GM23338 (cell line): ENCODE data around the gene ATF7. TPM values are rescaled to one million over a fixed set of nuclear protein-coding genes. Genes with fewer than 3 reads are reported as not detected.

Experiments
- ATAC-seq: fragments of 200-7000 bp; cut with Tn5 transposase; 3 replicates; pipeline ENCODE4 v1.9.1; 2020
- DNase-seq: peaks from one replicate; pipeline ENCODE4 v3.0.0-alpha.2; 2015; ENCODE audit warnings: low spot score
- H2AFZ ChIP-seq: fragments of 200-600 bp; sonication (generic); 2 replicates; pipeline ENCODE4 v1.8.0; 2016; ENCODE audit warnings: antibody characterized with exemption, mild to moderate bottlenecking, moderate library complexity
- H3F3A ChIP-seq: fragments of 200-600 bp; sonication (generic); replicated peaks from 2 replicates; pipeline ENCODE4 v1.8.0; 2017; ENCODE audit warnings: antibody characterized with exemption, mixed run types, low read depth
- H3K27ac ChIP-seq: fragments of 200-600 bp; sonication (generic); 2 replicates; pipeline ENCODE4 v1.6.1; 2016; ENCODE audit warnings: low read depth
- H3K27me3 ChIP-seq: fragments of 200-600 bp; sonication (generic); 2 replicates; pipeline ENCODE4 v1.8.0; 2016; ENCODE audit warnings: mild to moderate bottlenecking, mixed run types, moderate library complexity; ENCODE audit not compliant: insufficient read depth
- H3K36me3 ChIP-seq: fragments of 200-600 bp; sonication (generic); 2 replicates; pipeline ENCODE4 v1.8.0; 2016; ENCODE audit warnings: mild to moderate bottlenecking; ENCODE audit not compliant: insufficient read depth
- H3K4me1 ChIP-seq: fragments of 200-600 bp; sonication (generic); 2 replicates; pipeline ENCODE4 v1.8.0; 2016; ENCODE audit warnings: mild to moderate bottlenecking, moderate library complexity; ENCODE audit not compliant: insufficient read depth
- H3K4me2 ChIP-seq: fragments of 200-600 bp; sonication (generic); 2 replicates; pipeline ENCODE4 v1.7.1; 2017; ENCODE audit warnings: mixed run types
- H3K4me3 ChIP-seq: fragments of 200-600 bp; sonication (generic); 2 replicates; pipeline ENCODE4 v1.6.1; 2016; ENCODE audit warnings: mixed run types
- H3K79me2 ChIP-seq: fragments of 200-600 bp; sonication (generic); replicated peaks from 2 replicates; pipeline ENCODE4 v1.8.0; 2017; ENCODE audit warnings: mild to moderate bottlenecking; ENCODE audit not compliant: insufficient read depth
- H3K9me2 ChIP-seq: fragments of 200-600 bp; sonication (generic); 2 replicates; pipeline ENCODE4 v1.8.0; 2017; ENCODE audit not compliant: insufficient read depth
- H4K20me1 ChIP-seq: fragments of 200-600 bp; sonication (generic); replicated peaks from 2 replicates; pipeline ENCODE4 v1.8.0; 2017; ENCODE audit warnings: mild to moderate bottlenecking; ENCODE audit not compliant: insufficient read depth
- H3K27ac Mint-ChIP-seq: 2 replicates; pipeline ENCODE4 v1.8.0; 2020; ENCODE audit warnings: inconsistent platforms, mild to moderate bottlenecking, moderate library complexity, mixed read lengths
- H3K27me3 Mint-ChIP-seq: 3 replicates; pipeline ENCODE4 v1.8.0; 2022; ENCODE audit warnings: low read depth, mild to moderate bottlenecking, moderate library complexity, mixed read lengths, inconsistent platforms; ENCODE audit not compliant: insufficient read depth, poor library complexity
- H3K36me3 Mint-ChIP-seq: 3 replicates; pipeline ENCODE4 v1.8.0; 2021; ENCODE audit warnings: low read depth, mild to moderate bottlenecking, inconsistent platforms, moderate library complexity, mixed read lengths
- H3K4me1 Mint-ChIP-seq: 3 replicates; pipeline ENCODE4 v1.8.0; 2020; ENCODE audit warnings: mild to moderate bottlenecking, inconsistent platforms, mixed read lengths
- H3K4me3 Mint-ChIP-seq: 3 replicates; pipeline ENCODE4 v1.8.0; 2021; ENCODE audit warnings: moderate library complexity, mild to moderate bottlenecking, inconsistent platforms, mixed read lengths
- H3K9me3 Mint-ChIP-seq: 3 replicates; pipeline ENCODE4 v1.8.0; 2020; ENCODE audit warnings: moderate library complexity, mild to moderate bottlenecking, inconsistent platforms, mixed read lengths
- EZH2 ChIP-seq: fragments of 200-600 bp; sonication (generic); IDR thresholded peaks from one replicate; pipeline ENCODE4 v1.8.0; 2017; ENCODE audit warnings: antibody characterized with exemption, mild to moderate bottlenecking, low read depth; ENCODE audit not compliant: unreplicated experiment
- EZH2phosphoT487 ChIP-seq: fragments of 200-600 bp; sonication (generic); IDR thresholded peaks from one replicate; pipeline ENCODE4 v1.8.1; 2018; ENCODE audit warnings: antibody characterized with exemption; ENCODE audit not compliant: unreplicated experiment
- JUNB ChIP-seq: IDR thresholded peaks from one replicate; pipeline ENCODE4 v1.6.1; 2016; ENCODE audit warnings: antibody characterized with exemption; ENCODE audit not compliant: unreplicated experiment
- NANOG ChIP-seq: IDR thresholded peaks from 2 replicates; pipeline ENCODE4 v1.6.1; 2016; ENCODE audit warnings: antibody characterized with exemption, borderline replicate concordance
- STAT1 ChIP-seq: IDR thresholded peaks from one replicate; pipeline ENCODE4 v1.6.1; 2016; ENCODE audit warnings: antibody characterized with exemption; ENCODE audit not compliant: unreplicated experiment
- ZNF331 ChIP-seq: fragments of 250-450 bp; sonication (Bioruptor Pico); IDR thresholded peaks from 2 replicates; pipeline ENCODE4 v1.5.0; 2020; ENCODE audit warnings: low read depth, mild to moderate bottlenecking, moderate library complexity
- ZNF462 ChIP-seq: fragments of 250-450 bp; sonication (Bioruptor Pico); IDR thresholded peaks from 2 replicates; pipeline ENCODE4 v1.5.0; 2020; ENCODE audit warnings: mild to moderate bottlenecking, moderate library complexity
- polyA plus RNA-seq: library from polyadenylated mRNA; unstranded; fragments of >200 nt; fragmentation: Nextera tagmentation; extraction: Ambion mirVana; gene quantifications from 2 replicates; pipeline ENCODE4 v1.2.1, GENCODE V29; 2016
- total RNA-seq: library from RNA; depleted of rRNA; stranded (reverse); fragments of >200 nt; shearing (Covaris generic); gene quantifications from 2 replicates; pipeline ENCODE4 v1.2.3, GENCODE V29; 2014

The ATF7 gene
- total and polyA plus RNA-seq, 2 experiments from 2014 or later = 13.9 to 16.3 TPM

- Mint-ChIP-seq H3K27me3 (no peaks in the 10 kb centered on the region), H3K4me3 (no peak overlapping the region), H3K36me3 (peaks cover 100% of the 10 kb centered on the region), H3K9me3 (no peaks in the 10 kb centered on the region), H3K27ac (no peak overlapping the region), H3K4me1 (peaks cover 38% of the 10 kb centered on the region)
- H3K79me2 ChIP-seq = peaks cover 83% of the 10 kb centered on the region
- no peaks in the 10 kb centered on the region for H3K27me3 ChIP-seq
- H3K36me3 ChIP-seq = peaks cover 96% of the 10 kb centered on the region
- H3K4me3 ChIP-seq = no peak overlapping the region
- DNase-seq (no peak), ATAC-seq (no peak)
- H3K27ac ChIP-seq = peak overlapping the region; percentile 24; the same call in 1 of the 2 replicates
- H3F3A ChIP-seq = peaks cover 61% of the 10 kb centered on the region
- H3K9me2 ChIP-seq = no peaks in the 10 kb centered on the region
- no peak for TF ChIP-seq STAT1
- no peak for TF ChIP-seq EZH2
- no peak for TF ChIP-seq JUNB
- no peak for TF ChIP-seq NANOG
- no peak for TF ChIP-seq ZNF462 (CRISPR knock-in tag)
- TF ChIP-seq EZH2phosphoT487 = no peak
- no peak for TF ChIP-seq ZNF331 (CRISPR knock-in tag)
- peaks cover 11% of the 10 kb centered on the region; the same call in 1 of the 2 replicates for H3K4me1 ChIP-seq
- no peak overlapping the region for H3K4me2 ChIP-seq
- peaks cover 88% of the 10 kb centered on the region for H4K20me1 ChIP-seq
- H2AFZ ChIP-seq = no peak overlapping the region
Observed at GRCh38 chr12:53465679-53466078, 160.5 kb downstream of the ATF7 start.
